Esophagus squamous epithelium (tissue), 4 donors: ENCODE data around the gene FAF2.

Source experiments
- CTCF ChIP-seq, 6 experiments: fragments of 450-650 bp in 4 of 6; fragments of 200-600 bp in 2 of 6; sonication (generic) in 2 of 6; IDR thresholded peaks; one replicate each; pipeline ENCODE4 v1.5.1; 2016 to 2019; ENCODE audit warnings: antibody characterized with exemption in 6 of 6, mild to moderate bottlenecking in 4 of 6, moderate library complexity in 4 of 6
- POLR2A ChIP-seq, 4 donors: fragments of 450-650 bp; IDR thresholded peaks; one replicate each; pipeline ENCODE4 v1.6.1; 2017; ENCODE audit warnings: antibody characterized with exemption in 4 of 4, mild to moderate bottlenecking in 4 of 4, moderate library complexity in 3 of 4

- TF ChIP-seq CTCF (IDR thresholded peaks at IDR 0.05) (no peak), POLR2A (IDR thresholded peaks at IDR 0.05) (no peak)
Observed at GRCh38 chr5:176521286-176521685, 73.1 kb downstream of the FAF2 start.
